SK-N-SH (cell line): ENCODE results near the gene PPP1R14C. TPM values are rescaled to one million over a fixed set of nuclear protein-coding genes. Genes with fewer than 3 reads are reported as not detected.

Experiments used
- CTCF ChIA-PET: fragments of 300-600, 350-600 bp; formaldehyde crosslinking; extraction: SDS; loops from one replicate; lab custom pipeline; 2021; lab: Yijun Ruan, JAX
- POLR2A ChIA-PET: fragments of 350-600 bp; sonication (Branson Sonifier 250); formaldehyde crosslinking; extraction: SDS; loops from one replicate; lab custom pipeline; 2020; ENCODE audit warnings: antibody characterized with exemption, inconsistent platforms; lab: Yijun Ruan, JAX
- DNase-seq: peaks from one replicate; pipeline ENCODE4 v3.0.0; 2012
- H2AFZ ChIP-seq: fragments of 200-600 bp; sonication (generic); 2 replicates; pipeline ENCODE4 v1.8.1; 2016; ENCODE audit warnings: antibody characterized with exemption, mild to moderate bottlenecking, low read depth
- H3F3A ChIP-seq: fragments of 200-600 bp; sonication (generic); replicated peaks from 2 replicates; pipeline ENCODE3; 2016; ENCODE audit warnings: antibody characterized with exemption, mild to moderate bottlenecking; ENCODE audit not compliant: insufficient read depth
- H3K27ac ChIP-seq, 2 experiments: fragments of 200-500 bp in 1 of 2; fragments of 200-600 bp in 1 of 2; sonication (Bioruptor generic) in 1 of 2; sonication (generic), shearing (Covaris generic) in 1 of 2; 2 replicates each; pipeline versions ENCODE4 v1.5.1 to v1.6.1; 2014 to 2016; ENCODE audit warnings: low read depth in 2 of 2, inconsistent platforms in 1 of 2, low read length in 1 of 2, mild to moderate bottlenecking in 1 of 2, mixed read lengths in 1 of 2
- H3K27me3 ChIP-seq: fragments of 200-600 bp; sonication (generic), shearing (Covaris generic); 2 replicates; pipeline ENCODE4 v1.6.1; 2016; ENCODE audit warnings: mixed run types; ENCODE audit not compliant: insufficient read depth
- H3K36me3 ChIP-seq, 2 experiments: fragments of 200-500 bp in 1 of 2; fragments of 200-600 bp in 1 of 2; sonication (Bioruptor generic) in 1 of 2; sonication (generic) in 1 of 2; replicated peaks in 1 of 2; 2 replicates each; pipeline versions ENCODE3 to v1.5.1; 2014 to 2016; ENCODE audit warnings: low read length in 1 of 2, mild to moderate bottlenecking in 1 of 2; ENCODE audit not compliant: insufficient read depth in 2 of 2, control insufficient read depth in 1 of 2
- H3K4me1 ChIP-seq, 2 experiments: fragments of 200-500 bp in 1 of 2; fragments of 200-600 bp in 1 of 2; sonication (Bioruptor generic) in 1 of 2; sonication (generic), shearing (Covaris generic) in 1 of 2; 2 replicates each; pipeline versions ENCODE4 v1.5.1 to v1.6.1; 2014 to 2016; ENCODE audit warnings: low read depth in 1 of 2, low read length in 1 of 2, mixed run types in 1 of 2; ENCODE audit not compliant: insufficient read depth in 2 of 2, control insufficient read depth in 1 of 2
- H3K4me2 ChIP-seq: fragments of 200-600 bp; sonication (generic), shearing (Covaris generic); 2 replicates; pipeline ENCODE4 v1.6.1; 2017; ENCODE audit warnings: mixed run types
- H3K4me3 ChIP-seq, 2 experiments: fragments of 200-500 bp in 1 of 2; fragments of 200-600 bp in 1 of 2; sonication (Bioruptor generic) in 1 of 2; sonication (generic), shearing (Covaris generic) in 1 of 2; 2 replicates each; pipeline versions ENCODE4 v1.5.1 to v1.8.1; 2014 to 2016; ENCODE audit warnings: low read depth in 2 of 2, inconsistent platforms in 1 of 2, low read length in 1 of 2, mild to moderate bottlenecking in 1 of 2, mixed read lengths in 1 of 2, moderate library complexity in 1 of 2
- H3K79me2 ChIP-seq: fragments of 200-600 bp; sonication (generic); 2 replicates; pipeline ENCODE4 v1.8.1; 2017; ENCODE audit warnings: mild to moderate bottlenecking; ENCODE audit not compliant: insufficient read depth
- H3K9ac ChIP-seq: fragments of 200-600 bp; sonication (generic); 2 replicates; pipeline ENCODE4 v1.6.1; 2017; ENCODE audit warnings: mixed run types
- H3K9me2 ChIP-seq: fragments of 200-600 bp; sonication (generic); 2 replicates; pipeline ENCODE4 v1.6.1; 2017; ENCODE audit warnings: mixed run types
- H3K9me3 ChIP-seq: fragments of 200-600 bp; sonication (generic); 2 replicates; pipeline ENCODE4 v1.6.1; 2017; ENCODE audit warnings: mixed run types, mild to moderate bottlenecking, moderate library complexity
- H4K20me1 ChIP-seq: fragments of 200-600 bp; sonication (generic); 2 replicates; pipeline ENCODE4 v1.6.1; 2017; ENCODE audit warnings: mild to moderate bottlenecking, mixed run types; ENCODE audit not compliant: insufficient read depth
- ELF1 ChIP-seq: IDR thresholded peaks from 2 replicates; pipeline ENCODE4 v1.4.0; 2012
- EP300 ChIP-seq, 2 experiments: IDR thresholded peaks; 2 replicates each; pipeline versions ENCODE4 v1.4.0 to v1.6.1; 2012; ENCODE audit warnings: borderline replicate concordance in 1 of 2, low read depth in 1 of 2, low read length in 1 of 2
- EZH2phosphoT487 ChIP-seq: fragments of 200-600 bp; sonication (generic); IDR thresholded peaks from 2 replicates; pipeline ENCODE4 v1.6.1; 2017; ENCODE audit warnings: low read depth, mixed run types, mild to moderate bottlenecking, antibody characterized with exemption, moderate library complexity, borderline replicate concordance
- FOSL2 ChIP-seq: IDR thresholded peaks from 2 replicates; pipeline ENCODE4 v1.4.0; 2012; ENCODE audit warnings: low read depth, mild to moderate bottlenecking, moderate library complexity, borderline replicate concordance
- GATA2 ChIP-seq: sonication (generic); formaldehyde crosslinking; IDR thresholded peaks from 2 replicates; pipeline ENCODE4 v1.5.0; 2020; ENCODE audit warnings: mild to moderate bottlenecking, missing genetic modification reagents
- IRF3 ChIP-seq: fragments of 150-350 bp; IDR thresholded peaks from 2 replicates; pipeline ENCODE4 v1.6.1; 2016; ENCODE audit warnings: mild to moderate bottlenecking, low read depth, low read length
- MEF2A ChIP-seq: IDR thresholded peaks from 2 replicates; pipeline ENCODE4 v1.4.0; 2012; ENCODE audit warnings: low read depth, borderline replicate concordance
- NRF1 ChIP-seq: IDR thresholded peaks from 2 replicates; pipeline ENCODE4 v1.6.1; 2012; ENCODE audit warnings: low read depth, mild to moderate bottlenecking, low read length
- POLR2AphosphoS5 ChIP-seq: IDR thresholded peaks from 2 replicates; pipeline ENCODE4 v1.6.1; 2012; ENCODE audit warnings: low read depth, low read length
- SIN3A ChIP-seq: IDR thresholded peaks from 2 replicates; pipeline ENCODE4 v1.6.1; 2012; ENCODE audit warnings: low read depth, mild to moderate bottlenecking, low read length, moderate library complexity, borderline replicate concordance
- TEAD4 ChIP-seq: IDR thresholded peaks from 2 replicates; pipeline ENCODE4 v1.4.0; 2012; ENCODE audit warnings: mild to moderate bottlenecking, borderline replicate concordance; ENCODE audit not compliant: insufficient read depth
- YY1 ChIP-seq: IDR thresholded peaks from 2 replicates; pipeline ENCODE4 v1.4.0; 2012; ENCODE audit warnings: low read depth, mild to moderate bottlenecking
- WGBS: methylation state at CpG from one replicate; pipeline ENCODE4 v1.1.6; 2017; ENCODE audit warnings: low lambda C conversion rate; 5-methylcytosine and 5-hydroxymethylcytosine counted together
- polyA plus RNA-seq, 3 experiments: library from polyadenylated mRNA; depleted of rRNA; stranded (reverse); fragments of >200 nt; gene quantifications; 2 replicates each; pipeline ENCODE4 v1.2.3, GENCODE V29; 2012
- TF ChIP-seq, protein P1 (sequence below): fragments of 150-350 bp; IDR thresholded peaks from 2 replicates; pipeline ENCODE4 v1.6.1; 2017; ENCODE audit warnings: antibody characterized with exemption, low read length, low read depth, borderline replicate concordance

Gene PPP1R14C
- polyA plus RNA-seq, 1 of the 3 experiments (the other 2 are of a cell fraction), result not detected

GRCh38 chr6:150209415-150209814 lies 66.6 kb downstream of the PPP1R14C start:
- WGBS, result 2% methylated on average over 2 of the region's 2 CpGs
- Histone ChIP-seq H3K79me2 (no peaks in the 10 kb centered on the region), H2AFZ (no peak overlapping the region), H3K9me2 (no peaks in the 10 kb centered on the region), H3F3A (no peaks in the 10 kb centered on the region), H3K9ac (no peak overlapping the region), H3K9me3 (no peaks in the 10 kb centered on the region), H3K27ac (no peak overlapping the region)
- DNase-seq, result no peak
- no peak for TF ChIP-seq SIN3A
- TF ChIP-seq YY1, result no peak
- TF ChIP-seq MEF2A, result no peak
- no peak for TF ChIP-seq FOSL2
- TF ChIP-seq, all 33 proteins: peak for 0
- Histone ChIP-seq H3K4me3 (no peak overlapping the region), H3K4me2 (no peak overlapping the region), H3K4me1 (no peaks in the 10 kb centered on the region), H3K36me3 (no peaks in the 10 kb centered on the region), H4K20me1 (no peaks in the 10 kb centered on the region), H3K27me3 (peaks cover 12% of the 10 kb centered on the region; the same call in 1 of the 2 replicates)
- ChIA-PET CTCF (no interaction called here), POLR2A (no interaction called here)

- no peak for TF ChIP-seq TEAD4
- TF ChIP-seq IRF3, result no peak
- TF ChIP-seq FOSL2, result no peak
- no peak for TF ChIP-seq GATA2
- no peak for TF ChIP-seq EZH2phosphoT487
- no peak for TF ChIP-seq MEF2A
- TF ChIP-seq NRF1, result no peak
- TF ChIP-seq EP300 (IDR thresholded peaks at IDR 0.05; ENCODE audit: borderline replicate concordance in 1 of 2, low read depth in 1 of 2, low read length in 1 of 2), result no peak
- TF ChIP-seq, protein P1, sequence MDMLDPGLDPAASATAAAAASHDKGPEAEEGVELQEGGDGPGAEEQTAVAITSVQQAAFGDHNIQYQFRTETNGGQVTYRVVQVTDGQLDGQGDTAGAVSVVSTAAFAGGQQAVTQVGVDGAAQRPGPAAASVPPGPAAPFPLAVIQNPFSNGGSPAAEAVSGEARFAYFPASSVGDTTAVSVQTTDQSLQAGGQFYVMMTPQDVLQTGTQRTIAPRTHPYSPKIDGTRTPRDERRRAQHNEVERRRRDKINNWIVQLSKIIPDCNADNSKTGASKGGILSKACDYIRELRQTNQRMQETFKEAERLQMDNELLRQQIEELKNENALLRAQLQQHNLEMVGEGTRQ, result no peak
- no peak for TF ChIP-seq ELF1
- no peak for TF ChIP-seq POLR2AphosphoS5
- Histone ChIP-seq H3K4me1 (no peaks in the 10 kb centered on the region), H3K9me2 (no peaks in the 10 kb centered on the region), H3K79me2 (no peaks in the 10 kb centered on the region), H3K4me3 (no peak overlapping the region), H3K9ac (no peak overlapping the region), H4K20me1 (no peaks in the 10 kb centered on the region), H3K27me3 (peaks cover 9% of the 10 kb centered on the region; the same call in 1 of the 2 replicates), H2AFZ (no peak overlapping the region), H3K4me2 (no peak overlapping the region), H3K27ac (no peak overlapping the region), H3K9me3 (no peaks in the 10 kb centered on the region), H3F3A (no peaks in the 10 kb centered on the region), H3K36me3 (no peaks in the 10 kb centered on the region)
- POLR2A ChIA-PET, result no interaction called here
- DNase-seq, result no peak
- 9% methylated on average over 10 of the region's 11 CpGs for WGBS
- CTCF ChIA-PET, result no interaction called here
These were observed 69.1 kb downstream of the PPP1R14C start for GRCh38 chr6:150211700-150212511.
